Uterus (tissue), 2 donors: ENCODE data around the gene IKZF3.

Experiments
- POLR2A ChIP-seq, 2 donors: fragments of 450-650 bp; IDR thresholded peaks; one replicate each; pipeline ENCODE4 v1.6.1; 2016; ENCODE audit warnings: antibody characterized with exemption in 2 of 2, mild to moderate bottlenecking in 1 of 2, moderate library complexity in 1 of 2
- TF ChIP-seq, protein P1 (sequence below), 4 experiments: fragments of 200-600 bp in 2 of 4; fragments of 450-650 bp in 2 of 4; sonication (generic) in 2 of 4; IDR thresholded peaks; one replicate each; pipeline ENCODE4 v1.5.1; 2016 to 2019; ENCODE audit warnings: antibody characterized with exemption in 4 of 4, mild to moderate bottlenecking in 2 of 4, moderate library complexity in 1 of 4

GRCh38 chr17:39818358-39819000, 45.6 kb downstream of the IKZF3 start:
- TF ChIP-seq, protein P1, sequence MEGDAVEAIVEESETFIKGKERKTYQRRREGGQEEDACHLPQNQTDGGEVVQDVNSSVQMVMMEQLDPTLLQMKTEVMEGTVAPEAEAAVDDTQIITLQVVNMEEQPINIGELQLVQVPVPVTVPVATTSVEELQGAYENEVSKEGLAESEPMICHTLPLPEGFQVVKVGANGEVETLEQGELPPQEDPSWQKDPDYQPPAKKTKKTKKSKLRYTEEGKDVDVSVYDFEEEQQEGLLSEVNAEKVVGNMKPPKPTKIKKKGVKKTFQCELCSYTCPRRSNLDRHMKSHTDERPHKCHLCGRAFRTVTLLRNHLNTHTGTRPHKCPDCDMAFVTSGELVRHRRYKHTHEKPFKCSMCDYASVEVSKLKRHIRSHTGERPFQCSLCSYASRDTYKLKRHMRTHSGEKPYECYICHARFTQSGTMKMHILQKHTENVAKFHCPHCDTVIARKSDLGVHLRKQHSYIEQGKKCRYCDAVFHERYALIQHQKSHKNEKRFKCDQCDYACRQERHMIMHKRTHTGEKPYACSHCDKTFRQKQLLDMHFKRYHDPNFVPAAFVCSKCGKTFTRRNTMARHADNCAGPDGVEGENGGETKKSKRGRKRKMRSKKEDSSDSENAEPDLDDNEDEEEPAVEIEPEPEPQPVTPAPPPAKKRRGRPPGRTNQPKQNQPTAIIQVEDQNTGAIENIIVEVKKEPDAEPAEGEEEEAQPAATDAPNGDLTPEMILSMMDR (IDR thresholded peaks at IDR 0.05), result no peak
- no peak for TF ChIP-seq POLR2A (IDR thresholded peaks at IDR 0.05)
